ENCODE measurements around the gene GNAZ.

DNA sequence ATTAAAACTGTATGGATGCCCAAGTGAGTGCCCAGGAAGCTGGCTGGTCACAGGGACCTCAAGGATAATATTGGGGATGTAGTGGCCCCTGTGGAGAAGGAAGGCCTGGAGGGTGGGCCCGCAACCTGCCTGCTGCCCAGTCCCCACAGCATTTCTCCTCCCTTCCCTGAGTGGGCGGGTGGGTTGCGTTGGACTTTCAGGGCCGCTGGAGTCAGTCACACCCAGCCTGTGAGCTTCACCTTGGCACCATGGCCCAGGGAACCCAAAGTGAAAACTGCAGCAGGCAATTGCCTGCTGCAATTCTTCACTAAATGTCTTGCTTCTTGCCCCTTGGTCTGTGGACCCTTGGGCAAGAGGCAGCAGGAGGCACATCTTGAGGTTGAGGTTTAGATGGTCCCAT, 4.7 kb downstream of the GNAZ start:
- no peak for TF ChIP-seq POLR2AphosphoS5 (IDR thresholded peaks at IDR 0.05; ENCODE audit: borderline replicate concordance, low read depth, low read length)
- no peak for TF ChIP-seq FOXP2 (optimal IDR thresholded peaks at IDR 0.05; ENCODE audit: control extremely low read depth, extremely low read length, insufficient read depth)
